Activated T-helper 2 cell treated with anti-CD3 and anti-CD28 coated beads, Interferon-gamma antibody, Interleukin-2, Interleukin-4, amounts not matched to agents 10 μg/mL and 5 μg/mL and 100 μg/mL, durations not matched to agents 14 hours and 24 hours and 36 hours (primary cell): ENCODE measurements around the gene CDK14. TPM values are rescaled to one million over a fixed set of nuclear protein-coding genes. Genes with fewer than 3 reads are reported as not detected.
"Not testable (repeated sequence)": the region's sequence is repeated elsewhere in the genome, so short reads cannot be mapped to it uniquely, and the experiment has no call there.

ENCODE experiments used
- DNase-seq: peaks from one replicate; pipeline ENCODE4 v3.0.0; 2021; ENCODE audit warnings: low spot score
- H3K27ac Mint-ChIP-seq: one replicate; pipeline ENCODE4 v1.8.0; 2021; ENCODE audit warnings: mixed read lengths
- H3K27me3 Mint-ChIP-seq: one replicate; pipeline ENCODE4 v1.8.0; 2021; ENCODE audit warnings: low read depth, mixed read lengths
- H3K36me3 Mint-ChIP-seq: one replicate; pipeline ENCODE4 v1.8.0; 2021; ENCODE audit warnings: low read depth, mixed read lengths
- H3K4me1 Mint-ChIP-seq: one replicate; pipeline ENCODE4 v1.8.0; 2021; ENCODE audit warnings: low read depth, mixed read lengths
- H3K4me3 Mint-ChIP-seq: one replicate; pipeline ENCODE4 v1.8.0; 2021; ENCODE audit warnings: low read depth, mild to moderate bottlenecking, moderate library complexity, mixed read lengths
- H3K9me3 Mint-ChIP-seq: one replicate; pipeline ENCODE4 v1.8.0; 2021; ENCODE audit warnings: mixed read lengths
- intact Hi-C: fragments of 100-400 bp; cut with micrococcal nuclease; formaldehyde crosslinking; loops from one replicate; pipeline ENCODE4 v1.15.1; 2023
- total RNA-seq: library from RNA; stranded (reverse); gene quantifications from 2 replicates; pipeline ENCODE4 v1.2.3, GENCODE V29; 2022

CDK14 gene
- total RNA-seq, 1 donor from 2014 or later = 2.2 TPM

- Mint-ChIP-seq H3K27ac (no peak overlapping the region), H3K4me1 (no peaks in the 10 kb centered on the region), H3K9me3 (no peaks in the 10 kb centered on the region), H3K27me3 (no peaks in the 10 kb centered on the region), H3K4me3 (no peak overlapping the region), H3K36me3 (no peaks in the 10 kb centered on the region)
- intact Hi-C loops = no loop called here
- DNase-seq = no peak
Measured at GRCh38 chr7:91157579-91158320, 561.6 kb downstream of the CDK14 start.

DNA sequence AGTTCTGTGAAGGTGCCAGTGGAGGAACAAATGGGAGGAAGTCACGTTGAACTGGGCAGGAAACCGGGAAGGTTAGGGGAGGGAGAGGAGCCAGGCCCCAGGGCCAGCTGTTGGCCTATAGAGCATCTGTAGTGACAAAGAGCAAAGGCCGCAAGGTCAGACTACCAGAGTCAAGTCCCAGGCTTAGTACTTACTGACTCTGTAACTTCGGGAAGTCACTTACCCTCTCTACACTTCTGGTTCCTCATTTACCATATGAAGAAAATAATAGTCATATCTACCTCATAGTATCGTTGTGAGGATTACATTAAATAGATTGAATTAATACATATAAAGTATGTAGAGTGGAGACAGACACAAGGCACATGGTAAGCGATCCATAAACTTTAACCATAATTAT, 566.3 kb downstream of the CDK14 start:
- H3K36me3 Mint-ChIP-seq = no peaks in the 10 kb centered on the region
- H3K9me3 Mint-ChIP-seq = no peaks in the 10 kb centered on the region
- intact Hi-C loops = no loop called here
- H3K4me1 Mint-ChIP-seq = no peaks in the 10 kb centered on the region
- no peaks in the 10 kb centered on the region for H3K27me3 Mint-ChIP-seq
- no peak overlapping the region for H3K4me3 Mint-ChIP-seq
- H3K27ac Mint-ChIP-seq = no peak overlapping the region
- DNase-seq = no peak

GRCh38 chr7:91164506-91164905, 568.4 kb downstream of the CDK14 start:
- DNase-seq = no peak
- Mint-ChIP-seq H3K4me3 (no peak overlapping the region), H3K27ac (no peak overlapping the region), H3K27me3 (no peaks in the 10 kb centered on the region), H3K36me3 (no peaks in the 10 kb centered on the region), H3K4me1 (no peaks in the 10 kb centered on the region), H3K9me3 (no peaks in the 10 kb centered on the region)
- intact Hi-C loops = no loop called here

- no peak overlapping the region for H3K4me3 Mint-ChIP-seq
- H3K27me3 Mint-ChIP-seq = no peaks in the 10 kb centered on the region
- intact Hi-C loops = no loop called here
- DNase-seq = no peak
- no peaks in the 10 kb centered on the region for H3K9me3 Mint-ChIP-seq
- no peaks in the 10 kb centered on the region for H3K4me1 Mint-ChIP-seq
- H3K36me3 Mint-ChIP-seq = no peaks in the 10 kb centered on the region
- no peak overlapping the region for H3K27ac Mint-ChIP-seq
Measured at GRCh38 chr7:91165006-91165845, 569.1 kb downstream of the CDK14 start.

DNA sequence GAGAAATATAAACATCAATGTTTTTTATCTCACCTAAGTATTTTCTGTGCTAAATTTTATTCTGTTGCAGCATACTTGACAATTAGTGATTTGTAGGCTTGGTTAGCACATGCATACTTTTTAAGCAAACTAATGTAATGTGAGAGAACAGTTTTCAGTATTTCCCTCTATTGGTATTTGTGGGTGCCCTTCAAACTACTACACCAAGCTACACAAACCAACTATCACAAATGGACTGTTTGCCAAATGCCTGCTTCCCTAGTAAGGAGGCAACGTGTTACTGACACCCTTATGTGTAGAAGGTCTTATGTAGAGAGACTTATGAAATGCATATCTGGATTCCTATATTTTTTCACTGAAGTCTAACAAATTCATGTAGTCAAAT, 569.7 kb downstream of the CDK14 start:
- H3K36me3 Mint-ChIP-seq = no peaks in the 10 kb centered on the region
- no peaks in the 10 kb centered on the region for H3K9me3 Mint-ChIP-seq
- no peak for DNase-seq
- no peak overlapping the region for H3K27ac Mint-ChIP-seq
- H3K27me3 Mint-ChIP-seq = no peaks in the 10 kb centered on the region
- H3K4me1 Mint-ChIP-seq = no peaks in the 10 kb centered on the region
- H3K4me3 Mint-ChIP-seq = no peak overlapping the region
- intact Hi-C loops = no loop called here

DNA sequence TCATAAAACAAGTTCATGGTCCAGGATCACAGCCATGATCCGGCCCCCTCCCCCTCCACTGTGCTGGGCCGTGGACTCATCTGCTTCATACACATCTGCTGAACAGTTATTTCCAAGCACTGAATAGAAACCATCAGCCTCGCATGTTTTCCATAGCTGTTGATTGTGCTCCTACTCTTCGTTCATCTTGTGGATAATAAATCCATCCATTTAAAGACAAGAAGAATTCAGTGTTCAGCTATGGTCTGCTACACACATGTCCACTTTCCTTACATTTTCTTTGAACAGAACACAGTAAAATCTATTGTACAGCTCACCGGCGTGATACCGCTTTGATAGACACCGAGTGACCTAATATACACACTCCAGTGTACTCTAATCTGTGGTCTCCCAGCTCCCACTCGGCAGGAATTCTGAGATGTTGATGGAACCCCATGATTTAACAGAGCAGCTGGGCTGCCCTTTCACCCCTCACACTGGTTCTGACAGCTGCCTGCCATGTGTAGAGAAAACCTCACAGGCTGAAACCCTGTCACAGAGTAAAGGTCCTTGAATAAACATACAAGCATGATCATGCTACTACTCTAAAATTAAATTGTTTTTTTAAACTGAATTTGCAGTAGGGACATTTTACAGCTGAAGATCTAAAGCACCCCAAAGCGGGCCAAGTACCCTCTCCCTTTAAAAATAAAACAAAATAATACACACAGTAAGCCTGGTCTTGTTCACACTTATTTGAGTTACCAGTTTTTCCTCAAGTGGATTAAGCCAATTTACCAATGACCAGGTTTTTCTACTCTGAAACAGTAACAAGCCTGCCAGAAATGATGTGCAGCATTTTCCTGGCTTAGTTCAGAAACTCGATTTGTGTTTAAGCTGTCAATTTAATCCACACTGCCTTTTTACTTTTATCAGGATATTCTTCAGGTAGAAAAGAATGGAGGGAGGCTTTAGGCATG, 573.0 kb downstream of the CDK14 start:
- Mint-ChIP-seq H3K27ac (no peak overlapping the region), H3K4me3 (no peak overlapping the region), H3K27me3 (no peaks in the 10 kb centered on the region), H3K4me1 (no peaks in the 10 kb centered on the region), H3K36me3 (no peaks in the 10 kb centered on the region), H3K9me3 (no peaks in the 10 kb centered on the region)
- intact Hi-C loops = no loop called here
- DNase-seq = no peak

DNA sequence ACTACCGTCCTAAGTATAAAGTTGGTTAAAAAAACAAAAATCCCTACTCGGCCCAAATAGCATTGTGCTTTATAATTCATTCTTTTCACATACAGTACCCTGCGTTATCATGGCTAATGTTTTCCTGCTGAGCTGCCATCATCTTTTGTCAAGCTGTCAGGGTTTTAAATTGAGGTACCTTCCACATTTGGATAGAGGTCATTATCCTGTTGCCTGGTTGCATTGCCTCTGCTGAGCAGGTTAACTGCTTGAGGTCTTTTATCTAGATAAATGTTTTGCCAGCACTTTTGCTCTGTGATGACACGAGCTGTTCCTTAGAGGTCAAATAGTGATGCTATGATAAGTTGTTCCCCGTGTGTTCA, 573.7 kb downstream of the CDK14 start:
- Mint-ChIP-seq H3K4me3 (no peak overlapping the region), H3K27ac (no peak overlapping the region), H3K9me3 (no peaks in the 10 kb centered on the region), H3K36me3 (no peaks in the 10 kb centered on the region), H3K4me1 (no peaks in the 10 kb centered on the region), H3K27me3 (no peaks in the 10 kb centered on the region)
- DNase-seq = no peak
- intact Hi-C loops = no loop called here

DNA sequence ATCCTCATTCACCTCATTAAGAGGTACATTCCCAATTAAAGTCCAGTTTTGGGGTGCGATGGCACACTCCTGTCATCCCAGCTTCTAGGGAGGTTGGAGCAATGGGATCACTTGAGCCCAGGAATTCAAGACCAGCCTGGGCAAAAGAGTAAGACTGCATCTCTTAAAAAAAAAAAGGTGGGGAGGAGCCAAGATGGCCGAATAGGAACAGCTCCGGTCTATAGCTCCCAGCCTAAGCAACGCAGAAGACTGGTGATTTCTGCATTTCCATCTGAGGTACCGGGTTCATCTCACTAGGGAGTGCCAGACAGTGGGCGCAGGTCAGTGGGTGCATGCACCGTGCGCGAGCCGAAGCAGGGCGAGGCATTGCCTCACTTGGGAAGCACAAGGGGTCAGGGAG, 577.1 kb downstream of the CDK14 start:
- intact Hi-C loops, H3K4me1 Mint-ChIP-seq, DNase-seq, H3K27ac Mint-ChIP-seq, H3K27me3 Mint-ChIP-seq, H3K9me3 Mint-ChIP-seq, H3K4me3 Mint-ChIP-seq, H3K36me3 Mint-ChIP-seq: not testable (repeated sequence)

- no peaks in the 10 kb centered on the region for H3K27me3 Mint-ChIP-seq
- no peak overlapping the region for H3K27ac Mint-ChIP-seq
- no peaks in the 10 kb centered on the region for H3K4me1 Mint-ChIP-seq
- H3K4me3 Mint-ChIP-seq = no peak overlapping the region
- intact Hi-C loops = no loop called here
- no peaks in the 10 kb centered on the region for H3K9me3 Mint-ChIP-seq
- no peak for DNase-seq
- H3K36me3 Mint-ChIP-seq = no peaks in the 10 kb centered on the region
Measured at GRCh38 chr7:91180746-91181145, 584.6 kb downstream of the CDK14 start.

- intact Hi-C loops = no loop called here
- DNase-seq = no peak
- no peak overlapping the region for H3K27ac Mint-ChIP-seq
- no peaks in the 10 kb centered on the region for H3K4me1 Mint-ChIP-seq
- no peaks in the 10 kb centered on the region for H3K27me3 Mint-ChIP-seq
- H3K4me3 Mint-ChIP-seq = no peak overlapping the region
- no peaks in the 10 kb centered on the region for H3K9me3 Mint-ChIP-seq
- no peaks in the 10 kb centered on the region for H3K36me3 Mint-ChIP-seq
Measured at GRCh38 chr7:91181949-91182348, 585.8 kb downstream of the CDK14 start.

- no peaks in the 10 kb centered on the region for H3K27me3 Mint-ChIP-seq
- H3K9me3 Mint-ChIP-seq = no peaks in the 10 kb centered on the region
- no peaks in the 10 kb centered on the region for H3K36me3 Mint-ChIP-seq
- DNase-seq = no peak
- intact Hi-C loops = no loop called here
- no peak overlapping the region for H3K4me3 Mint-ChIP-seq
- H3K27ac Mint-ChIP-seq = no peak overlapping the region
- H3K4me1 Mint-ChIP-seq = no peaks in the 10 kb centered on the region
Measured at GRCh38 chr7:91182819-91183764, 587.0 kb downstream of the CDK14 start.

- H3K36me3 Mint-ChIP-seq = no peaks in the 10 kb centered on the region
- H3K27ac Mint-ChIP-seq = no peak overlapping the region
- H3K9me3 Mint-ChIP-seq = no peaks in the 10 kb centered on the region
- no peak overlapping the region for H3K4me3 Mint-ChIP-seq
- intact Hi-C loops = no loop called here
- DNase-seq = no peak
- no peaks in the 10 kb centered on the region for H3K4me1 Mint-ChIP-seq
- H3K27me3 Mint-ChIP-seq = no peaks in the 10 kb centered on the region
Measured at GRCh38 chr7:91185771-91186170, 589.6 kb downstream of the CDK14 start.
